Stromal cell of bone marrow (primary cell): ENCODE data around the gene RPL38.

Experiments
- DNase-seq: peaks from one replicate; pipeline ENCODE4 v3.0.0-alpha.2; 2012; ENCODE audit warnings: low read depth

Gene RPL38

GRCh38 chr17:74227271-74228080 is 24.0 kb downstream of the RPL38 start:
- DNase-seq = no peak

GRCh38 chr17:74228306-74228978 is 25.0 kb downstream of the RPL38 start:
- no peak for DNase-seq

- DNase-seq = no peak
These were observed 27.4 kb downstream of the RPL38 start for GRCh38 chr17:74230896-74231295.

- no peak for DNase-seq
These were observed 28.7 kb downstream of the RPL38 start for GRCh38 chr17:74231928-74232907.

- DNase-seq = no peak
These were observed 30.5 kb downstream of the RPL38 start for GRCh38 chr17:74233937-74234336.

- no peak for DNase-seq
These were observed 31.0 kb downstream of the RPL38 start for GRCh38 chr17:74234486-74234885.

- DNase-seq = no peak
These were observed 31.6 kb downstream of the RPL38 start for GRCh38 chr17:74235040-74235581.

- DNase-seq = no peak
These were observed 32.5 kb downstream of the RPL38 start for GRCh38 chr17:74235911-74236371.

- no peak for DNase-seq
These were observed 33.8 kb downstream of the RPL38 start for GRCh38 chr17:74237321-74237720.

GRCh38 chr17:74239172-74239571 is 35.7 kb downstream of the RPL38 start:
- DNase-seq = no peak

- peak; percentile 27 for DNase-seq
These were observed 37.2 kb downstream of the RPL38 start for GRCh38 chr17:74240618-74241205.

GRCh38 chr17:74241431-74241830 is 38.0 kb downstream of the RPL38 start:
- no peak for DNase-seq

GRCh38 chr17:74241847-74242246 is 38.4 kb downstream of the RPL38 start:
- DNase-seq = no peak

GRCh38 chr17:74243013-74243755 is 39.7 kb downstream of the RPL38 start:
- DNase-seq = no peak

- DNase-seq = no peak
These were observed 40.6 kb downstream of the RPL38 start for GRCh38 chr17:74244128-74244527.

GRCh38 chr17:74244548-74244947 is 41.1 kb downstream of the RPL38 start:
- DNase-seq = no peak

- no peak for DNase-seq
These were observed 41.8 kb downstream of the RPL38 start for GRCh38 chr17:74245145-74245831.

- no peak for DNase-seq
These were observed 42.4 kb downstream of the RPL38 start for GRCh38 chr17:74245871-74246270.

- DNase-seq = no peak
These were observed 46.3 kb downstream of the RPL38 start for GRCh38 chr17:74249590-74250270.
